HG02973 (cell line): ENCODE data around the gene TECPR2.
"Not testable (repeated sequence)": the region's sequence is repeated elsewhere in the genome, so short reads cannot be mapped to it uniquely, and the experiment has no call there.

ENCODE experiments used
- ATAC-seq: cut with Tn5 transposase; IDR thresholded peaks from one replicate; pipeline ENCODE4 v1.9.1; 2021; ENCODE audit warnings: moderate library complexity; ENCODE audit not compliant: unreplicated experiment

The TECPR2 gene, protein sequence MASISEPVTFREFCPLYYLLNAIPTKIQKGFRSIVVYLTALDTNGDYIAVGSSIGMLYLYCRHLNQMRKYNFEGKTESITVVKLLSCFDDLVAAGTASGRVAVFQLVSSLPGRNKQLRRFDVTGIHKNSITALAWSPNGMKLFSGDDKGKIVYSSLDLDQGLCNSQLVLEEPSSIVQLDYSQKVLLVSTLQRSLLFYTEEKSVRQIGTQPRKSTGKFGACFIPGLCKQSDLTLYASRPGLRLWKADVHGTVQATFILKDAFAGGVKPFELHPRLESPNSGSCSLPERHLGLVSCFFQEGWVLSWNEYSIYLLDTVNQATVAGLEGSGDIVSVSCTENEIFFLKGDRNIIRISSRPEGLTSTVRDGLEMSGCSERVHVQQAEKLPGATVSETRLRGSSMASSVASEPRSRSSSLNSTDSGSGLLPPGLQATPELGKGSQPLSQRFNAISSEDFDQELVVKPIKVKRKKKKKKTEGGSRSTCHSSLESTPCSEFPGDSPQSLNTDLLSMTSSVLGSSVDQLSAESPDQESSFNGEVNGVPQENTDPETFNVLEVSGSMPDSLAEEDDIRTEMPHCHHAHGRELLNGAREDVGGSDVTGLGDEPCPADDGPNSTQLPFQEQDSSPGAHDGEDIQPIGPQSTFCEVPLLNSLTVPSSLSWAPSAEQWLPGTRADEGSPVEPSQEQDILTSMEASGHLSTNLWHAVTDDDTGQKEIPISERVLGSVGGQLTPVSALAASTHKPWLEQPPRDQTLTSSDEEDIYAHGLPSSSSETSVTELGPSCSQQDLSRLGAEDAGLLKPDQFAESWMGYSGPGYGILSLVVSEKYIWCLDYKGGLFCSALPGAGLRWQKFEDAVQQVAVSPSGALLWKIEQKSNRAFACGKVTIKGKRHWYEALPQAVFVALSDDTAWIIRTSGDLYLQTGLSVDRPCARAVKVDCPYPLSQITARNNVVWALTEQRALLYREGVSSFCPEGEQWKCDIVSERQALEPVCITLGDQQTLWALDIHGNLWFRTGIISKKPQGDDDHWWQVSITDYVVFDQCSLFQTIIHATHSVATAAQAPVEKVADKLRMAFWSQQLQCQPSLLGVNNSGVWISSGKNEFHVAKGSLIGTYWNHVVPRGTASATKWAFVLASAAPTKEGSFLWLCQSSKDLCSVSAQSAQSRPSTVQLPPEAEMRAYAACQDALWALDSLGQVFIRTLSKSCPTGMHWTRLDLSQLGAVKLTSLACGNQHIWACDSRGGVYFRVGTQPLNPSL (N-terminal part only)

DNA sequence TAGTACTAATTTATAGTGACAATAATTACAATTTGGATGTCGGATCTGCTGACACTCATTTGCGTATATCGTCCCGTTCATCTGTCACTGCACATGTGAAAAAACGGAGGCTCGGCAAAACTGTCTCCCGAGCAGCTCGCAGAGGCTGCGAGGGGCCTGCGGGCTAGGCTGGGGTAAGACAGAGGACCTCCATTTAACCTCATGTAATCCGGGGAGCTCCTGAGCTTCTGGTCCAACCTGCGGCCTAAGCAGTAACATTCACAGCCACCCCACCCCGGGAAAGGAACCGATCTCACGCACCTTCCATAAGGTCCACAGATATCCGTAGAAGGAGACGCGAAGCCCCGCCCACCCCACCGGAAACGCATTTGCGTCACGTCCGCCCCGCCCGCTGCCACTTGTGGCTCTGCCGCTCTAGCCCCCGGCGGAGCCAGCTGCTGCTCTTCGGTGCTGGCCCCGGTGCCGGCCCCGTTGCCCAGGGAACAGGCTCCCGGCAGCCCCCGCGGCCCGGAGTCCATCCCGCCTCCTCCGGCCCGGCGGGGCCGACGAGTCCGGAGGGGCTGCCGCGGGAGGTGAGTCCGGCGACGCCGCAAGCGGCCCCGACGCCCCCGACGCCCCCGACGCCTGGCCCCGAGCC, at the start of gene TECPR2, which contains the start of gene CINP:
TECPR2 (plus strand) TSS at position 397 of the 637 bp plus-strand sequence. CDS start 13,781 bp downstream, outside the sequence.
CINP (minus strand) TSS at position 346 of the 637 bp plus-strand sequence; CDS start at position 307, 39 bp downstream.
- ATAC-seq = peak; percentile 89

DNA sequence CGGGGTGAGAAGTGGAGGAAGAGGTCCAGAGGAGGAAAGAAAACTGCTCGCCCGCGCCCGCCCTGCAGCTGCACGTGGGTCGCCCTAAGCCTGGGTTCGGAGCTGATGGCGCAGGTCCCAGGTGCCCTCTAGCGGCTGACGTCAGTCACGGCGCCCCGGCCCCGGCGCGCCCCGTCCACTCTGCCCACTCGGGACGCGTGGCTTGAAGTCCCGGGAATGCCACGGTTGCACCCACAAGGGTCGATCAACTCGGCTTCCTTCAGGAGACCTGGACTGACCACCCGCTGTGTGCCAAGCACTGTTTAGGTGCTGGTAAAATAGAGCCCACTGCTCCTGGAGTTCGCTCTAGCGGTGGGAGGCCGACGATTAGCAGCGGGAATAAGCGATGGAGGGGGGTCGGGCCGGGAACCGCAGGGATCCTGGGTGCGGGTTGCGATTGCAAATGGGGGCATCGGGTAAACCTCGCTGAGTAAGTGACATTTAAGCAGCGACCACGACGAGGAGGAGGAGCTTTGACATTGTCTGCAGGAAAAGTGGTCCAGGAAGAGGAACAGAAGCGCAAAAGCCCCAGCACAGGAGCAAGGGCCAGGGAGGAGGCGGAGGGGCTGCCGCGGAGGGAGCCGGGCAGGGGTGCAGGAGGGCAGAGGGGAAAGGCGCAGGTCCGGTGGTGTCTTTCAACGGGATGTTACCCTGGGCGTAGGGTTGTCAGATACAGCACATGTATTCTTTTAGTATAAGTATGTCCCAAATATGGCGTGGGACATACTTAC, 48.3 kb upstream of the TECPR2 start:
- ATAC-seq = peak; percentile 47

DNA sequence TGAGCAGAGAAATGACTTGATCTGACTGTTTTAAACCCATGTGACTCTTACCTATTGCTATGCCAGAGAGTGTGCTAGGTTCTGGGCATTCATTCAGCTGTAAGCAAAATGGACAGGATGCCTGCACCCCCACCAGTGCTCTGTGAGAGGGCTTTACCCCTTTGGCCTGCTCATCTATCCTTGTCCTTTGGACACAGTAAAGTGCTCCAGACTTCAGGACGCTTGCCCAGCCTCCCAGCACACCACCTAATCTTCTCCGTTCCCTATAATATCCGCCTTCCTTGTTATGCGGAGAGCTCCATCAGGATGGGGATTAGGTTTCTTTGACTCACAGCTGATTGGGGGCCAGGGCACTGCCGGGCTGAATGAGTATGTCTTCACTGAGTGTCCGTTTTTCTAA, 47.6 kb upstream of the TECPR2 start:
- ATAC-seq = no peak

DNA sequence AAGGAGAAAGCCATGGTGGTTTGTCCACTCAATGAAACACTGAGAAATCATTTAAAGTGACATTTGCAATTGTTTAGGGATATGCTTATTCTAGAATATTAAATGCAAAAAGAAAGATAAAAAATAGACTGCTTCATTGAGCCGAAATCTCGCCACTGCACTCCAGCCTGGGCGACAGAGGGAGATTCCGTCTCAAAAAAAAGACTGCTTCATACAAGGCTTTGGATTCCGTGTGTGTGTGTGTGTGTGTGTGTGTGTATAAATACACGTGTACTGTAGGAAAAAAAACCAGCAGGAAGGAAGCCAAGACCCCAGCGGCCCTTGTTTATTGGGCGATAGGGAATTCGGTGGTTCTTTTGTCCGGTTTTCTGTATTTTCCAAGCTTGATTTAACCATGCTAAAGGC, 46.4 kb upstream of the TECPR2 start:
- ATAC-seq = no peak

DNA sequence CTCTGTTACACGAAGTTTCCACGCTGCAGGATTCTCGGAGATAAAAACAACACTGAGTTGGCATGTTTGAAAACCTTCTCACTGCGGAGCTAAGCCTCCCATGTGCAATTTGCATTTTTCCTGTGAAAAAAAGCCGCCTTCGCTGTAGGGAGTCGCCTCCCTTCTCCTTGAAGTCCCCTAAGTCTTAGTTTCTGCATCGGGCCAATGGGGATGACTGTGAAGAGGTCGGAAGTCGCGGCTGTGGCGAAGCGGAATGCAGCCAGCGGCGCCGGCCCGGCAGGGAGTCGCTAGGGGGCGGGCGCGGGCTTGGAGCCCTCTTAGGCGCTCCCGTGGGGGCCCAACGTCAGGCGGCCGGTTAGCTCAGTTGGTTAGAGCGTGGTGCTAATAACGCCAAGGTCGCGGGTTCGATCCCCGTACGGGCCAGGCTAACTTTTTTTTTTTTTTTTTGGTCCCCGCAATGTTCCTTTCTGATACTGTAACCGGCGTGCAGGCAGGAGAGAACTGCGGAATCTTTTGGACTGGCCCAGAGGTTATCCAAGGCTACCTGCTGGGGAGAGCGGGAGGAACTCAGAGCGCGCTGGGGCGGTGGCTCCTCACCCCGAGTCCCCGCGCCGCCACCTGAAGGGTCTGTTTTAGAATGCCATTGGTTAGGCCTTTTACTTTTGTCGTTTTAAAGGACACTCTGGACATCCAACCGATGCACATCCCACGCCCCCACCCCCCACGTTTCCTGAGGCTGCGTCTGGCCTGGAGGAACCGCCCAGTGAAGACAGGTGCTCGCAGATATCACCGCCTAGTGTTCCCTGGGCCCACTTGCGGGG, 45.8 kb upstream of the TECPR2 start:
- peak; percentile 52 for ATAC-seq

DNA sequence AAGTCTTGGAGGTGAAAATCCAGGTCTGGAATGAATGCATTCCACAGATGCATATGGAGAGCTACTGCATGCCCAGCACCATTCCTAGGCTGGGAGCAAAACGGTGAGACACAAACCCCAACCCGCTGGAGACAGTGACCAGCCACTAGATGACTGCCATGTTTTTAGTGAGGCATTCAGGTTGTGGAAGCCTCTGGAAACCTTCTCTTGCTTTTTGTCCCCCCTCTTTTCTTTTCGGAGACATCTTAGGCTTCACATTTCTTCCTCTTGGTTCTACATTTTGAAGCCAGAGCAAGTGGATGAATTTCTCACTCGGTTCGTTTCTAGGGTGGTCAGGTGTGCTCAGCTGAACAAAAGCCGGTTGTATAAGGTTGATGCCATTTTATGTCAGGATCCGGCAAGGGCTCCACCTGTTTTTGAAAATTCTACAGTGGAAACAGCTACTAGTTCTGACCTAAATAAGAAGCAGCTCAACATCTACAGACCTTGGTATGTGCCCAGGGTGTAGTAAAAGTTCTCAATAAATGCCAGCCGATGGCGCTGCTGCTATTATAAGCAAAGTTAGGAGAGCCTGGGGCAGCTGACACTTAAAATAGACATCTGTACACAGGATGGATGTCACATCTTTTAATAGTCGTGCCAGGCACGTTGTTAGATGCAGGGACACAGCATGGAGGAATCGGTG, 45.0 kb upstream of the TECPR2 start:
- no peak for ATAC-seq

DNA sequence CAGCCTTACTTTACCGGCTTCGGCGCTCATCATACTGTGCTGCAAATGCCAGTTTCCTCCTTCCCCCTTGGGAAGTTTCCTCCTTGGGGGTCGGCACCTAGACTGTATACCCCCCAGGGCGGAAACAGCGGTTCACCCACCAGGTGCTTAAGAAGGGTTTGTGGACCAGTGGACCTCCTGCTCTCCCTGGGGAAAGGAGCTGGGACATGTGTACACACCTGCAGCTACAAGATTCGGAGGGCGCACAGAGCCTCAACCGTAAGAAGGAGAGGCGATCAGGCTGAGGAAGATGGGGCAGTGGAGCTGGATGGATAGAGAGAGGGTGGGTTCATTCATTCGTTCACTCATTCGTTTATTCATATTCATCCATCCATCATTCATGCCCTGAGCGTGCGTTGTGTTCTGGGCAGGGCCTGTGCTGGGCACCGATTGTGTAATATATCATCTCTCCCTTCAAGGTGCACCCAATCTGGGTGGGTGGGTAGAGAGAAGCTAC, 43.9 kb upstream of the TECPR2 start:
- no peak for ATAC-seq

DNA sequence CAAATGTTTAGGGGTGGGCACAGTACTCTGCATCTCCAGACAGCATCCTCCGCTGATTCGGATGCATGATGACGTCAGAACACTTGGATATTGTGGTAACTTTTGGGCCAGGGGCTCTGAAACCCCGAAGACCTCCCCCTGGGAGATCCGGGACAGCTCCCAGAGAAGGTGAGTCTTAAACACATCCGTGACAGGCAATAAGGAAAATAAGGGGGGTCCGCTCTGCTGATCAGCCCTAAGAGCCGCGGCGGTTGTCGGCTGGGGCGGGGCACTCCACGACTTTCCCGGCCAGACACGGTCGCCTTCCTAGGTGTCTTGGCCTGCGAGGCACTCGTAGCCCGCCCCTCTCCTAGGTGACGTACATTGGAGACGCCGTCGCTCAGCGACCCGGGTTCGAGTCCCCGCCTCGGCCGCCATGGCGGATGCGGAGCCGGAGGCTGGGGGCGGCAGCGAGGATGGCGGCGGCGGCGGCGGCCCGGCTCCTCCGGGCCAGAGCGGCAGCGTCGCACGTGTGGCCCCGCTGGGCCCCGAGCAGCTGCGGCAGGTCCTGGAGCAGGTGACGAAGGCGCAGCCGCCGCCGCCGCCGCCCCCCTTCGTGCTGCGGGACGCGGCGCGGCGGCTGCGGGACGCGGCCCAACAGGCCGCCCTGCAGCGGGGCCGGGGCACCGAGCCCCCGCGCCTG, 43.2 kb upstream of the TECPR2 start, which contains the start of gene ZNF839:
ZNF839 (plus strand) TSS at position 396 of the 682 bp plus-strand sequence; CDS start at position 416, 20 bp downstream.
- ATAC-seq = peak; percentile 61

DNA sequence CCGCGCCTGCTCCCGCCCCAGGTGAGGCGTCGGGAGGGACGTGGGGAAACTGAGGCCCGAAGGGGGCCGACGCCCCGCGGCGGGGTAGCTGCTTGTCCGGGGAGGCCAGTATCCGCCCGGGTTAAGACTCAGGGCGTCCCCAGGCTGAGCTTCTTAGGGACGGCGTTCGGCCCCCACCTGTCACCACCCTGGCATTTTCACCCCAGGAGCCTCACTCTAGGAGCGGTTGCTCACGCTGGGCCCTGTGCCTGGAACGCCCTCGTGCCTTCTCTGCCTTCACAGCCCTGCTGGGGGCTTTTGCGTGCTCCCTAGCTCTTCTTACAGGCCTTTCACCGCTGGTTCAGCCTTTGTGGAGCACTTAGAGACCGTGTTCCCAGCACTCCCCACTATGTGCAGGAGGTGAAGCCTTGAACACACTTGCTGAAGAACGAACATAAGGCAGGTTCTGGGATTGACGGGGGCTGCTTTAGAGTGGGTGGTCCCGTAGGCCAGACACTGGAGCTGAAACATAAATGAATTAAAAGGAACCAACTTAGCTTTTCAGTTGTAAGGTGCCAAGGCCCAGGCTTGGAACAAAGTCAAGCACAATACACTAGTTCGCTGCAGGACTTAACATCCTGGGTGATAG, 42.6 kb upstream of the TECPR2 start:
- ATAC-seq = peak; percentile 19

DNA sequence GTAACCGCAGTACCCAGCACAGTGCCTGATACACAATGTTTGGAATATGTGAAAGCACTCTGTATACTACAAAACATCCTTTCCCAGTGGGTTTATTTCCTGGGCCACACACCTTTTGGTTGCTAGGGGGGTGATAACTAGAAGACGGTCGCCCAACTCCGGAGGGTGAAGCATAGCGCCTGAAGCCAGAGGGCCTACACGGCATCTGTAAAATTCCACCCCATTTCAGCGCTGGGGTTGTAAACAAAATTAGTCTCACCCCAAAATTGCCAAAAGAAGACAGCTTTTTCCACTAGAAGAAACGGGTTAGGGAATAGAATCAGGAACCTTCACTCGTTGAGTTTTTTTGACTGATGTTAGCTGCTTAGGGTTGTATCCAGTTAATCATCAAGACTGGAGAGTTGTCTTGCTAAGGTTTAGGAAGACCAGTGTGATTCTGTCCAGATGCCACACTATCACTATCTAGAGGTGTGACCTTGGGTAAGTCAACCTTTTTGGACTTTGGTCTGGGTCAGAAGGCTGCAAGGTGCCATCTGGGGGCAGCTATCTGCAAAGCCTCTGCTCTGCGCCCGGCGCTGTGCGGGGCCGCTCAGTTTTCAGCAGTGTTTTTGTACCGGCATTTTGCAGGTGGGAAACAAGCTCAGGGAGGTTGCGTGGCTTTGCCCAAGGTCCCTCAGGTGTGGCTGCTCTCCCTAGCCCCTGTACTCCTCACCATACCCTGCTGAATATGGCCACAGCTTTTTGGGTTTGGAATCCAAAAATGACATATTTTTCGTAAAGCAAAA, 41.9 kb upstream of the TECPR2 start:
- ATAC-seq = no peak

DNA sequence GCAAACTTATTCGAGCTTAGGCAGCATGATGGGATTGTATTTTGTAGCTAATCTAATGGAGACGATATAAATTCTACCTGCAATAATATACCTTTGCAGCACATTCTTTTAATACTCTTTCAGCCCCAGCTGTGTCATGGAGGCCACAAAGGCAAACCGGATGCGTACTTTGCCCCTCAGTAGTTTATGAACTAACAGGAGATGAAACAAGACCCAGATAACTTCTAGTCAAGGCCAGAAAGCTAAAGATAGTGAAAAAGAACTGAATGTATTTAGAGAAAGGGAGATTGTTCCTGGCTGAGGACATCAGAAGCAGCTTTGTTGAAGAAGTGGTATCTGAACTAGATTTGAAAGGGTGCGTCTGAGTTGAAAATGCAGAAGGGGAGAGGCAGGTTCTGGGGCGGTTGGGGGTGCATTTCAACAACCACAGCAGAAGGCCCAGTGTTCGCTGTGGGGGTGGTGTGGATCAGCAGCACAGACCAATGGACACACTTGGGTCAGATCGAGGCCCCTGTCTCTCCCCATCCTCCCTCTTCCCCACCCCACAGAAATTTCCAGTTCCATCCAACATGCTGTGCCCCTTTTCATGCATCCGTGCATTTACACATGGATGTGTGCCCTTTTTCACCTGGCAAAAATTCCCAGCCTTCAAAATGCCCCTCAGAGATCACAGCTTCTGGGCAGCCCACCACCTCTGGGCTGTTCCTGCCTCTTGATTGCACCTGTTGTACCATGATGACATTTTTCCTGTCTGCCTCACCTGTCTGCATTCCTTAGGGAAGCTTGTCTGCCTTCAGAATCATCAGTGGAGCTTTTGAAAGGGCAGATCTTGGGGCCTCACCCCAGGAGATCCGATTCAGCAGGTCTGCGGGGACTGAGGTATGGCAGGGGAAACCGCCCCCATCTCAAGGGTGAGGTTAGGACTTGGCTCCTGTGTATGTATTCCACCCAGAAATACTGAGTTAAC, 41.0 kb upstream of the TECPR2 start:
- no peak for ATAC-seq

DNA sequence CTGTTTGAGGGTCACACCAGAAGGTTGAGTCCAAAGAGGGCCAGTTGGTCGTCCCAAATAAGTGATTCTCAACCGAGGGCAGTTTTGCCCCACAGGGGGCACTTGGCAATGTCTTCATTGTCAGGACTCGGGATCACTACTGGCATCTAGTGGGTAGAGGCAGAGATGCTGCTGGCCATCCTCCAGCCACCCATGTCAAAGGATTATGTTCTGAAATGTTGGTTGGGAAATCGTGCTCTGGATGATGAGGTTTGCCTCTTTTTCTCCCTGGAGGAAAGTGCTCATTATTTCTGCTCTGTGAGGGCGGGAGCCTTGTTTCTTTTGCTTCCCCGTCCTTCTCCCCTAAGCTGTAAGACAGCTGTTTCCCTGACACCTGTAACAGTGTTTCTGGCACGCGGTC, 39.6 kb upstream of the TECPR2 start:
- ATAC-seq = no peak

DNA sequence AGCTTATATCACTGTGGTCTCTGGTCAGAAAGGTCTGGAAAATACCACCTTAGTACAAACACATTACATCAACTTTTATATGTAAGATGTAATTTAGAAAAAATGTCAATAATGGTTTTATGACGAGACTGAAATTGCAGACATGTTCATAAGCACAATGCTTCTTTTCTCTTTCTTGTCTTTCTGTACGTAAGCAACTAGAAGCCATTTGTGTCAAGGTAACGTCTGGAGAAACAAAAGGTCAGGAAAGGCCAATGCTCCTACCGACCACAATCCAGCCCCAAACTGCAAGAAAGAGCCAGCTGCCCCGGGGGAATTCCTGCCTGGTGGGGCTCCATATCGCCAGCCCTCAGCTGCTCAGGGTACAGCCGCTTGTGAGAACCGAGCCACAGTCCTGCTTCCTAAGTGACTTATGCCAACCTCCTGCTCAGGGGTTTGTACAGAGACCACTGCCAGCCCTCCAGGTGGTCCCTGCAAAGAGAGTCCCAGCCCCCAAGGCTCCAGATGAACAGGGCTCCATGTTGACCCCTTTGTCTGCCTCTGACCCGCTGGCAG, 36.9 kb upstream of the TECPR2 start:
- no peak for ATAC-seq

DNA sequence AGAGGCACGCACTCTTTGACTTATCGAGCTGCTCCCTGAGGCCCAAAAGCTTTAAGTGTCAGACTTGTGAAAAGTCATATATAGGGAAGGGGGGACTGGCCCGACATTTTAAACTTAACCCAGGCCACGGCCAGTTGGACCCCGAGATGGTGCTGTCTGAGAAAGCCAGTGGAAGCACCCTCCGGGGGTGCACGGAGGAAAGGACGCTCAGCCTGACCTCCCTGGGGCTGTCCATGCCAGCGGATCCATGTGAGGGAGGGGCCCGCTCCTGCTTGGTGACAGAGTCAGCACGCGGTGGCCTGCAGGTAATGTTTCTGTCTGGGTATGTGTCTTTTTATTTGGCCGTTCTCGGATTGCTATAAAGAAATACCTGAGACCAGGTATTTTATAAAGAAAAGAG, 36.2 kb upstream of the TECPR2 start:
- ATAC-seq = no peak

DNA sequence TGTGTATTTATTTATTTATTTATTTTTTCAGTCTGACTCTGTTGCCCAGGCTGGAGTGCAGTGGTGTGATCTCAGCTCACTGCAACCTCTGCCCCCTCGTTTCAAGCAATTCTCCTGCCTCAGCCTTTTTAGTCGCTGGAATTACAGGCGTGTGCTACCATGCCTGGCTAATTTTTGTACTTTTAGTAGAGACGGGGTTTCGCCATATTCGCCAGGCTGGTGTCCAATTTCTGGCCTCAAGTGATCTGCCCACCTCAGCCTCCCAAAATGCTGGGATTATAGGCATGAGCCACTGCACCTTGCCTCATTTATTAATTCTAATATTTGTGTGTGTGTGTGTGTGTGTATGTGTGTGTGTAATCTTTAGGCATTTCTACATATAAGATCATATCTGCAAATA, 33.4 kb upstream of the TECPR2 start:
- ATAC-seq = not testable (repeated sequence)
